ENCODE data around the gene SLC47A2. TPM values are rescaled to one million over a fixed set of nuclear protein-coding genes. Genes with fewer than 3 reads are reported as not detected.

The SLC47A2 gene
- total RNA-seq, 1 donor from 2014 or later, result not detected

- peaks cover 39 to 55% of the 10 kb centered on the region in 2 donors for H3K36me3 ChIP-seq
- no peak for TF ChIP-seq CTCF (IDR thresholded peaks at IDR 0.05)
- intact Hi-C loops (cut with DNase I), result no loop called here
These were observed 56.8 kb downstream of the SLC47A2 start for GRCh38 chr17:19659366-19660177.

GRCh38 chr17:19656851-19657581 is 59.4 kb downstream of the SLC47A2 start:
- H3K36me3 ChIP-seq, result peaks cover 35 to 48% of the 10 kb centered on the region in 2 donors
- intact Hi-C loops (cut with DNase I), result no loop called here

More at GRCh38 chr17:19659366-19660177, 56.8 kb downstream of the SLC47A2 start:
- no peak overlapping the region for H3K4me3 ChIP-seq
- H3K4me1 ChIP-seq, result peaks cover 3 to 26% of the 10 kb centered on the region in 2 donors
- H3K27ac ChIP-seq, result peak overlapping the region; percentile 65 to 67
- H3K27me3 ChIP-seq, result no peaks in the 10 kb centered on the region
- DNase-seq (ENCODE audit: low spot score in 2 of 2), result no peak
- H3K9me3 ChIP-seq, result no peaks in the 10 kb centered on the region

DNA sequence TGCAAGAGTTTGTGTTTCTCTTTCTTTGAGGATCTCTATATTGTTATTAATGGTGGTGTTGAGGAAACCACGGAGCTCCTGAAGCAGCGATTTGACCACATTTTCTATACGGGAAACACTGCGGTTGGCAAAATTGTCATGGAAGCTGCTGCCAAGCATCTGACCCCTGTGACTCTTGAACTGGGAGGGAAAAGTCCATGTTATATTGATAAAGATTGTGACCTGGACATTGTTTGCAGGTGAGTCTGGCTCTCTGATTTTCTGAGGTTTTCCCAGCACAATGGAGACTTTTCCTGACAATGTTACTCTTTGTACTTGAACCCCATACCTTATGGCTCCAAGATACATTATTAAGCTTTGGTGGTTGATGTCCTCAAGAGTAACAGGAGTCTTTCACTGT is 60.0 kb downstream of the SLC47A2 start:
- peaks cover 32 to 42% of the 10 kb centered on the region in 2 donors for H3K36me3 ChIP-seq
- intact Hi-C loops (cut with DNase I), result no loop called here
- H3K27ac ChIP-seq, result peak overlapping the region in 1 of 2 donors; percentile 5
- no peaks in the 10 kb centered on the region for H3K9me3 ChIP-seq
- H3K27me3 ChIP-seq, result no peaks in the 10 kb centered on the region
- DNase-seq (ENCODE audit: low spot score in 2 of 2), result no peak
- no peak for TF ChIP-seq CTCF (IDR thresholded peaks at IDR 0.05)
- H3K4me3 ChIP-seq, result no peak overlapping the region
- H3K4me1 ChIP-seq, result peaks cover 3 to 32% of the 10 kb centered on the region in 2 donors

More at GRCh38 chr17:19656851-19657581, 59.4 kb downstream of the SLC47A2 start:
- TF ChIP-seq CTCF (IDR thresholded peaks at IDR 0.05), result no peak
- H3K27me3 ChIP-seq, result no peaks in the 10 kb centered on the region
- peaks cover 3 to 27% of the 10 kb centered on the region in 2 donors for H3K4me1 ChIP-seq
- no peaks in the 10 kb centered on the region for H3K9me3 ChIP-seq
- DNase-seq (ENCODE audit: low spot score in 2 of 2), result no peak
- peak overlapping the region; percentile 5 to 23 for H3K27ac ChIP-seq
- no peak overlapping the region for H3K4me3 ChIP-seq

- Histone ChIP-seq H3K9me3 (no peaks in the 10 kb centered on the region), H3K36me3 (peaks cover 32 to 37% of the 10 kb centered on the region in 2 donors), H3K4me3 (no peak overlapping the region), H3K27me3 (no peaks in the 10 kb centered on the region), H3K4me1 (peaks cover 3 to 34% of the 10 kb centered on the region in 2 donors), H3K27ac (no peak overlapping the region)
- intact Hi-C loops (cut with DNase I), result no loop called here
- no peak for DNase-seq (ENCODE audit: low spot score in 2 of 2)
- TF ChIP-seq CTCF (IDR thresholded peaks at IDR 0.05), result no peak
These were observed 61.5 kb downstream of the SLC47A2 start for GRCh38 chr17:19654896-19655295.

- no peak for DNase-seq (ENCODE audit: low spot score in 2 of 2)
- Histone ChIP-seq H3K9me3 (no peaks in the 10 kb centered on the region), H3K4me1 (peaks cover 3 to 34% of the 10 kb centered on the region in 2 donors), H3K36me3 (peaks cover 32 to 37% of the 10 kb centered on the region in 2 donors), H3K4me3 (no peak overlapping the region), H3K27ac (no peak overlapping the region), H3K27me3 (no peaks in the 10 kb centered on the region)
- intact Hi-C loops (cut with DNase I), result no loop called here
- no peak for TF ChIP-seq CTCF (IDR thresholded peaks at IDR 0.05)
These were observed 62.0 kb downstream of the SLC47A2 start for GRCh38 chr17:19654342-19654886.
